ENCODE results near the gene DNAJB11.
"Not testable (repeated sequence)": the region's sequence is repeated elsewhere in the genome, so short reads cannot be mapped to it uniquely, and the experiment has no call there.

Gene DNAJB11

GRCh38 chr3:186620213-186621092 is 49.9 kb downstream of the DNAJB11 start:
- no peak for DNase-seq

GRCh38 chr3:186621894-186622650 is 51.6 kb downstream of the DNAJB11 start:
- DNase-seq = no peak

DNA sequence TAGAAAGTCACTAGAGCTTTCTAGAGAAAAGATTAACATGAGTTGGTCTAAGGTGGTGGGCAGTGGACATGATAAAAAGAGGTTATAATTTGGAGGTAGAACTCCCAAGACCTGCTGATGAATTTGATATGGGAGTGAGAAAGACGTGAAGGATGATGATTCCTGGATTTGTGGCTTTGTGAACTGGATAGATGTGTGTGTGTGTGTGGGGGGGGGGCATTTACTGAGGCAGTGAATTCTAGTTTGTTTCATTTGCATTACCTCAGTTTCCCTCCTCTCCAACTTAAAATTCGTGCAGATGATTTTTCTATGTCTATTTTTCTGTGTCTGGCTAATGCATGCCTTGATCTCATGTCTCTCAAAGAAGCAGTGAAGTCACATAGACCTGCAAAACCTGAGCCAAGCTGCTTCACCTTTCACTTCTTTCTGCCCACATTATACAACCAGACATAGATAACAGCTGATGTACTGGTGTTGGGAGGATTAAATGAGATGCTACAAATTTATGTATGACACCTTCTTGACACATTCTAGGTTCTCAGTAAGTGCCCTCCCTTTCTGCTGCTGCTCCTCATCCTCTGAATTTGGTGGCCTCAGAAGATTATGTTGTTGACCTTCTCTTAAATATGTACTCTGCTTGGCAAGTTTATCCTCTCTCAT is 52.3 kb downstream of the DNAJB11 start:
- DNase-seq = no peak

DNA sequence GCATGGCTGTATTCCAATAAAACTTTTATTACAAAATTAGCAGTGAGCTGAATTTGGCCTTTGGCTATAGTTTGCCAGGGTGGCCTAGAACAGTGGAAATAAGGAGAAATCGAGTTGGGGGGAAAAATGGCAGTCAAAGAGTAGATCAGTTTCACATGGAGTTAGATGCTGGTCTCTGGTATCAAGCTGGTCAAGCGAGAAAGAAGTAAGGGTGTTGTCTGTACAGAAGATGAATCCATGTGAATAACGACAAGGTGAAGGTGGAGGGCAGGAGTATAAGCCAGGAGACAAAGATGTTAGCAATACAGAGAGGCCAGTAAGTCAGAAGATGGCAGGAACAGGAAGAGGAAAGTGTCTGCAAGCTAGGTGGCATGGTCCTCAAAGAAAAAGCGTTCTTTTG is 54.1 kb downstream of the DNAJB11 start:
- DNase-seq = no peak

DNA sequence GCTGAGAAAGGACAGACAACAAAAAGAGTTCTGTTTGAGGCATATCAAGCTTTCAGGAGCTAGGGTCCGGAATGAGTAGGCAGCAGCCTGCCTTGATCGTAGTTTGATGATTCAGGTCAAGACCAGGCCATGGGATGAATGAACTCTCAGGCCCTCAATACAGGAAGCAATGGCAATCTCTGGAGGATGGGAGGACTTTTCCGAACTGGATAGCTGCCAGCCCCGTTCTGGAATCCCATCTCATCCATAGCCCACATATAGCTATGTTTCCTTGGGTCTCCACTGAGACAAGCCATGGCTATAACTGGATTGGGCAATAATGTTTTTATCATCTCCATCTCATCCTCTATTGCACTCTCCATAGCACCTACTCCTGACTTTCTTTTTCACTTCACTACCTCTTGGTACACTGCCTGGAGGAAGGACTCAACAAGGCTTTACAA is 55.1 kb downstream of the DNAJB11 start:
- DNase-seq = no peak

- no peak for DNase-seq
Observed at GRCh38 chr3:186626254-186626847, 55.8 kb downstream of the DNAJB11 start.

DNA sequence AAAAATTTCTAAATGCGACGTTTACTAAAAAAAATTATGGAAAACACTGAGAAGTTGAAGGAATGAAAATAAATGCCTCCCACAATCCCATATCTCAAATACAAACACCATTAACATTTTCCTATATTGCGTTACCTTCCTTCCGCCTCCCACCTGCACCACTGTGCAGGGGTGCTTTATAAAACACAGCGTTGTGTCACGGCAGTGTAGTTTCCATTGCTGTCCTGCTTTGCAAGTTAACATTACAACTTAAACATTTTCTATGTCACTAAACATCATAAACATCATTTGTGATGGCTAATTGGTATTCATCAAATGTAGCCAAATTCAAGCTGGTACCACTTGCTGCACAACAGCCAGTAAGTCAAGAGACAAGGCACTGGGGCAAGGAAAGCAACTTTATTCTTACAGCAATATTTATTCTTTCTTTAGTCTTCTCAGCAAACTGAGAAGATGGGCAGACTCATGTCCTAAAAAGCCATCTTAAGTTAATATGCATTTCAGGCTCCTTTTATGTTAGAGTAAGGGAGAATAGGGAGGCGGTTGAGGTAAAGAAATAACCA is 57.4 kb downstream of the DNAJB11 start:
- no peak for DNase-seq

- DNase-seq = no peak
Observed at GRCh38 chr3:186628756-186629155, 58.2 kb downstream of the DNAJB11 start.

DNA sequence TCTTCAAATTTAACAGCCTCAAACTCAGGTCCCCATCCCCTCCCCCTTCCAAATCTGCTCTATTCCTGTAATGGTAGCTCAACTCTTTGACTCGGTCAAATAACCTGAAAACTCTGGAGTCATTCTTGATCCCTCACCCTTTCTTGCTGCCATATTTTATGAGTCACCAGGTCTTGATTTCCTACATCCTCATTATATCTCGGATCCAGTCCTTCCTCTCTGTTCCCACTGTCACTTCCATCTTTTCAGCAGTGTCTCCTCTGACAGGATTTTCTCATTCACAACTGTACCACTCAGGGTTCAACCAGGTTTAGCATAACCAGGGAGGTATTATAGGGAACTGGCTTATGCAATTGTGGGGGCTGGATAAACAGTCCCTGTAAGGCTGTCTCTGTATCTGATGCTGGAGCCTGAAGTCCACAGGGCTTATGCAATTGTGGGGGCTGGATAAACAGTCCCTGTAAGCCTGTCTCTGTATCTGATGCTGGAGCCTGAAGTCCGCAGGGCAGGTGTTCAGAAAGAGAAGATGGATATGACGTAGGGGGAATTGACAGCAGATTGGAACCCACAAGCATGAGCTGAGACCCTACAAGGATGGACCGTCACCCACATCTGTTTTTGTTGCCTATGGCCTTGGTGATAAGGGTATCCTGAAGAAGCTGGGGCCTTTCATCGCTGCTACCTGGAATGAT is 60.6 kb downstream of the DNAJB11 start:
- no peak for DNase-seq

GRCh38 chr3:186633481-186633880 is 63.0 kb downstream of the DNAJB11 start:
- DNase-seq = no peak

DNA sequence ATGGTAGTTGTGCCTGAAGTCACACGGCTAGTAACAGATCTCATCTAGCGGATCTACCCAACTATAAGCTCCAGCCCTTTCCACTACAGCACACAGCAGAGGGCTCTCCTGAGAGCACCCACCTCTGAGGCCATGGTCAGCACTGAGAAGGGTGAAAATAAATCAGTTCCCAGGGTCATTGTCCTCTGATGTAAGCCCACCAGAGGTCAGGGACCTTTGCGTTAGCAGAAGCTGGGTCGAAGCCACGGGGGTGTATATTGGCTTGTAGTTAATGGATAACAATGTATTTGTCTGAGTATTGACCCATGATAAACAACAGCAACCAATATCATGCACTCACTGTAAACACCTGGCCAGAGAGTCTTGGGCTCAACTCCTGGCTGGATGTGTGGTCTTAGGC is 63.7 kb downstream of the DNAJB11 start:
- DNase-seq = not testable (repeated sequence)

All from T-helper 9 cell (primary cell).